GM12878 (cell line): ENCODE measurements around the gene SH2B2. TPM values are rescaled to one million over a fixed set of nuclear protein-coding genes. Genes with fewer than 3 reads are reported as not detected.

Source experiments
- BCLAF1 ChIP-seq: fragments of 450-650 bp; IDR thresholded peaks from 2 replicates; pipeline ENCODE4 v1.6.1; 2017; ENCODE audit warnings: antibody characterized with exemption, mild to moderate bottlenecking, moderate library complexity
- BHLHE40 ChIP-seq, 2 experiments: fragments of 450-650 bp in 1 of 2; IDR thresholded peaks; 2 replicates each; pipeline ENCODE4 v1.6.1; 2011 to 2017; ENCODE audit warnings: low read depth in 2 of 2, borderline replicate concordance in 1 of 2, improper control_type of control experiment in 1 of 2, low read length in 1 of 2, mild to moderate bottlenecking in 1 of 2
- BRCA1 ChIP-seq: IDR thresholded peaks from 2 replicates; pipeline ENCODE4 v1.6.1; 2011; ENCODE audit warnings: low read depth, low read length, improper control_type of control experiment
- CBX5 ChIP-seq: sonication (generic); IDR thresholded peaks from 2 replicates; pipeline ENCODE4 v1.6.1; 2016; ENCODE audit warnings: low read depth, moderate library complexity, mild to moderate bottlenecking, inconsistent platforms
- CEBPZ ChIP-seq: fragments of 150-350 bp; IDR thresholded peaks from 2 replicates; pipeline ENCODE4 v1.6.1; 2016; ENCODE audit warnings: low read depth, low read length
- CHD1 ChIP-seq: IDR thresholded peaks from 2 replicates; pipeline ENCODE4 v1.6.1; 2012; ENCODE audit warnings: low read depth, low read length, improper control_type of control experiment
- CHD2 ChIP-seq: IDR thresholded peaks from 2 replicates; pipeline ENCODE4 v1.6.1; 2011; ENCODE audit warnings: low read depth, low read length, improper control_type of control experiment, borderline replicate concordance
- ELK1 ChIP-seq: IDR thresholded peaks from 2 replicates; pipeline ENCODE4 v1.6.1; 2012; ENCODE audit warnings: low read depth, low read length, improper control_type of control experiment
- EP300 ChIP-seq, 2 experiments: fragments of 150-350 bp in 1 of 2; IDR thresholded peaks; 2 replicates each; pipeline ENCODE4 v1.6.1; 2011 to 2012; ENCODE audit warnings: low read depth in 2 of 2, low read length in 2 of 2, borderline replicate concordance in 1 of 2, improper control_type of control experiment in 1 of 2, inconsistent platforms in 1 of 2; ENCODE audit not compliant: control insufficient read depth in 1 of 2
- FOXM1 ChIP-seq: IDR thresholded peaks from 2 replicates; pipeline ENCODE4 v1.6.1; 2012; ENCODE audit warnings: low read depth, mild to moderate bottlenecking, inconsistent platforms, low read length, moderate library complexity
- HDGF ChIP-seq: fragments of 450-650 bp; IDR thresholded peaks from 2 replicates; pipeline ENCODE4 v1.6.1; 2016; ENCODE audit warnings: antibody characterized with exemption
- HSF1 ChIP-seq: fragments of 150-350 bp; IDR thresholded peaks from 2 replicates; pipeline ENCODE4 v1.6.1; 2014; ENCODE audit warnings: mild to moderate bottlenecking, low read depth, low read length
- MEF2B ChIP-seq: fragments of 450-650 bp; IDR thresholded peaks from 2 replicates; pipeline ENCODE4 v1.6.1; 2018; ENCODE audit warnings: mild to moderate bottlenecking, moderate library complexity; ENCODE audit not compliant: partially characterized antibody, poor library complexity, severe bottlenecking
- PBX3 ChIP-seq: IDR thresholded peaks from 2 replicates; pipeline ENCODE4 v1.6.1; 2011; ENCODE audit warnings: mild to moderate bottlenecking, low read depth, low read length, moderate library complexity; ENCODE audit not compliant: insufficient replicate concordance
- POLR2AphosphoS5 ChIP-seq: IDR thresholded peaks from 2 replicates; pipeline ENCODE4 v1.6.1; 2011; ENCODE audit warnings: mild to moderate bottlenecking, low read length, inconsistent platforms
- SPI1 ChIP-seq: IDR thresholded peaks from 2 replicates; pipeline ENCODE4 v1.6.1; 2011; ENCODE audit warnings: low read depth, mild to moderate bottlenecking, low read length, moderate library complexity, borderline replicate concordance; ENCODE audit not compliant: insufficient read depth
- TBL1XR1 ChIP-seq: IDR thresholded peaks from 2 replicates; pipeline ENCODE4 v1.6.1; 2012; ENCODE audit warnings: low read depth, low read length, improper control_type of control experiment
- TCF12 ChIP-seq: IDR thresholded peaks from 2 replicates; pipeline ENCODE4 v1.6.1; 2011; ENCODE audit warnings: low read depth, mild to moderate bottlenecking, low read length
- polyA plus RNA-seq, 11 experiments: library from polyadenylated mRNA; depleted of rRNA in 4 of 11; unstranded in 6 of 11; stranded (reverse) in 5 of 11; fragments of >200 nt; fragmentation: Nextera tagmentation in 4 of 11; fragmentation: Illumina TruSeq in 1 of 11; extraction: Ambion mirVana in 4 of 11; extraction: Trizol in 1 of 11; gene quantifications; 1 replicate in 1 of 11; 2 replicates in 10 of 11; pipeline versions ENCODE4 v1.2.1 to v1.2.3, GENCODE V29; 2011 to 2016; ENCODE audit warnings: inconsistent platforms in 2 of 11, missing spikeins in 2 of 11, low read depth in 1 of 11
- total RNA-seq, 4 experiments: library from RNA; depleted of rRNA in 3 of 4; stranded (reverse); fragments of >200 nt in 3 of 4; fragmentation: Illumina TruSeq in 1 of 4; extraction: Trizol in 1 of 4; gene quantifications; 2 replicates each; pipeline versions ENCODE4 v1.2.1 to v1.2.3, GENCODE V29; 2013 to 2021

SH2B2 gene
- total and polyA plus RNA-seq, 10 of the 15 experiments (the other 5 are each of a cell fraction or from before 2014, with no cell fraction given), result 0.13 to 55.1 (median 7.4) TPM; not detected in 1

GRCh38 chr7:102305414-102306268, 19.0 kb downstream of the SH2B2 start (continued):
- TF ChIP-seq CEBPZ (no peak), SPI1 (no peak), ELK1 (no peak), HSF1 (no peak), BHLHE40 (IDR thresholded peaks at IDR 0.05; ENCODE audit: borderline replicate concordance in 1 of 2, low read depth in 2 of 2, low read length in 1 of 2) (peak; percentile 87 to 88), TCF12 (peak; percentile 31; the same call in 1 of the 2 replicates), EP300 (IDR thresholded peaks at IDR 0.05; ENCODE audit: borderline replicate concordance in 1 of 2, control insufficient read depth in 1 of 2, low read depth in 2 of 2, low read length in 2 of 2) (peak; percentile 69 to 92; a peak in 3 of 4 replicates), MEF2B (peak; percentile 87), FOXM1 (peak; percentile 89), BCLAF1 (no peak), CHD1 (no peak), TBL1XR1 (peak; percentile 89), BRCA1 (no peak), CBX5 (no peak), CHD2 (peak; percentile 47; the same call in 1 of the 2 replicates), PBX3 (no peak), POLR2AphosphoS5 (no peak), HDGF (peak; percentile 76; the same call in 1 of the 2 replicates)
